H1 (cell line): ENCODE measurements around the gene AMN1. TPM values are rescaled to one million over a fixed set of nuclear protein-coding genes. Genes with fewer than 3 reads are reported as not detected.

ENCODE experiments used
- CTCF ChIA-PET: fragments of 300-600 bp; sonication (Branson Sonifier 250); formaldehyde crosslinking; loops from one replicate; lab custom pipeline; 2021; ENCODE audit not compliant: partially characterized antibody; lab: Charles Lee
- POLR2A ChIA-PET: fragments of 300-600 bp; sonication (Branson Sonifier 250); formaldehyde crosslinking; loops from one replicate; lab custom pipeline; 2021; ENCODE audit warnings: inconsistent platforms; ENCODE audit not compliant: partially characterized antibody; lab: Charles Lee
- DNase-seq, 2 experiments: peaks; one replicate each; pipeline versions ENCODE4 v3.0.0 to v3.0.0-alpha.2; 2010 to 2022; ENCODE audit warnings: low spot score in 2 of 2, low read depth in 1 of 2, mixed read lengths in 1 of 2
- FAIRE-seq: peaks from 2 replicates; lab custom pipeline; 2011; peaks lifted over from hg19 to GRCh38; lab: Jason Lieb, UNC
- H2AFZ ChIP-seq: 2 replicates; pipeline ENCODE4 v1.8.1; 2012; ENCODE audit warnings: low read length, inconsistent platforms
- H2AK5ac ChIP-seq: 2 replicates; pipeline ENCODE4 v1.6.1; 2013; ENCODE audit warnings: low read depth, low read length
- H2BK120ac ChIP-seq: replicated peaks from 2 replicates; pipeline ENCODE3; 2013; ENCODE audit warnings: low read depth, low read length, inconsistent platforms
- H2BK12ac ChIP-seq: 2 replicates; pipeline ENCODE4 v1.6.1; 2013; ENCODE audit warnings: low read depth, low read length
- H2BK15ac ChIP-seq: 2 replicates; pipeline ENCODE4 v1.6.1; 2013; ENCODE audit warnings: low read length
- H2BK20ac ChIP-seq: 2 replicates; pipeline ENCODE4 v1.6.1; 2013; ENCODE audit warnings: low read length
- H2BK5ac ChIP-seq: 2 replicates; pipeline ENCODE4 v1.6.1; 2013; ENCODE audit warnings: low read depth, low read length
- H3K14ac ChIP-seq: 2 replicates; pipeline ENCODE4 v1.6.1; 2013; ENCODE audit warnings: inconsistent platforms; ENCODE audit not compliant: insufficient read length
- H3K18ac ChIP-seq: 2 replicates; pipeline ENCODE4 v1.6.1; 2013; ENCODE audit warnings: low read length; ENCODE audit errors: extremely low read depth
- H3K23ac ChIP-seq: 2 replicates; pipeline ENCODE4 v1.6.1; 2013; ENCODE audit warnings: inconsistent platforms; ENCODE audit not compliant: insufficient read length
- H3K23me2 ChIP-seq: 2 replicates; pipeline ENCODE4 v1.6.1; 2013; ENCODE audit warnings: low read depth, low read length
- H3K27ac ChIP-seq: 2 replicates; pipeline ENCODE4 v1.6.1; 2011; ENCODE audit warnings: low read depth, low read length, inconsistent platforms
- H3K27me3 ChIP-seq, 4 experiments: replicated peaks in 1 of 4; 1 replicate in 1 of 4; 2 replicates in 3 of 4; pipeline versions ENCODE4 v1.6.1 to v1.8.1; 2011 to 2013; ENCODE audit warnings: low read length in 3 of 4, mild to moderate bottlenecking in 3 of 4, inconsistent platforms in 2 of 4, mixed read lengths in 2 of 4, moderate library complexity in 1 of 4; ENCODE audit not compliant: control insufficient read depth in 3 of 4, insufficient read depth in 3 of 4; ENCODE audit errors: extremely low read depth in 1 of 4
- H3K36me3 ChIP-seq, 4 experiments: 2 replicates each; pipeline versions ENCODE4 v1.6.1 to v1.8.1; 2011 to 2013; ENCODE audit warnings: mild to moderate bottlenecking in 4 of 4, low read length in 3 of 4, moderate library complexity in 2 of 4, control low read depth in 1 of 4, inconsistent platforms in 1 of 4; ENCODE audit not compliant: insufficient read depth in 4 of 4, control insufficient read depth in 2 of 4
- H3K4ac ChIP-seq: replicated peaks from 2 replicates; pipeline ENCODE3; 2013; ENCODE audit warnings: low read length, low read depth, mixed read lengths, inconsistent platforms; ENCODE audit not compliant: insufficient read length
- H3K4me1 ChIP-seq, 4 experiments: replicated peaks in 1 of 4; 1 replicate in 1 of 4; 2 replicates in 3 of 4; pipeline versions ENCODE4 v1.6.1 to v1.8.1; 2011 to 2013; ENCODE audit warnings: low read length in 3 of 4, inconsistent platforms in 2 of 4, mixed read lengths in 1 of 4; ENCODE audit not compliant: insufficient read depth in 4 of 4, control insufficient read depth in 3 of 4
- H3K4me2 ChIP-seq, 2 experiments: 2 replicates each; pipeline versions ENCODE4 v1.6.1 to v1.8.1; 2011 to 2013; ENCODE audit warnings: low read depth in 2 of 2, low read length in 2 of 2, control low read depth in 1 of 2, inconsistent platforms in 1 of 2, mild to moderate bottlenecking in 1 of 2; ENCODE audit not compliant: insufficient read depth in 1 of 2
- H3K4me3 ChIP-seq, 4 experiments: fragments of 200-600, 300-600 bp in 1 of 4; sonication (generic), shearing (Covaris generic), sonication (Bioruptor Twin) in 1 of 4; 2 replicates each; pipeline versions ENCODE4 v1.5.1 to v1.8.1; 2011 to 2016; ENCODE audit warnings: low read length in 4 of 4, low read depth in 3 of 4, control low read depth in 2 of 4, inconsistent platforms in 2 of 4, mild to moderate bottlenecking in 2 of 4, mixed read lengths in 1 of 4, moderate library complexity in 1 of 4; ENCODE audit not compliant: insufficient read depth in 2 of 4; ENCODE audit errors: extremely low read depth in 1 of 4
- H3K56ac ChIP-seq: replicated peaks from 2 replicates; pipeline ENCODE3; 2013; ENCODE audit warnings: low read depth, mild to moderate bottlenecking, mixed read lengths, low read length, inconsistent platforms; ENCODE audit not compliant: insufficient read length
- H3K79me1 ChIP-seq: 2 replicates; pipeline ENCODE4 v1.6.1; 2013; ENCODE audit warnings: low read depth, low read length, control low read depth
- H3K79me2 ChIP-seq, 2 experiments: 2 replicates each; pipeline versions ENCODE4 v1.6.1 to v1.8.1; 2012 to 2013; ENCODE audit warnings: low read length in 2 of 2, mild to moderate bottlenecking in 2 of 2, inconsistent platforms in 1 of 2; ENCODE audit not compliant: insufficient read depth in 2 of 2, control insufficient read depth in 1 of 2
- H3K9ac ChIP-seq, 4 experiments: replicated peaks in 1 of 4; 1 replicate in 1 of 4; 2 replicates in 3 of 4; pipeline versions ENCODE4 v1.6.1 to v1.8.1; 2011 to 2013; ENCODE audit warnings: low read depth in 3 of 4, low read length in 3 of 4, control low read depth in 2 of 4, mild to moderate bottlenecking in 2 of 4, moderate library complexity in 2 of 4, inconsistent platforms in 1 of 4; ENCODE audit errors: extremely low read depth in 1 of 4
- H3K9me3 ChIP-seq, 2 experiments: 2 replicates each; pipeline versions ENCODE4 v1.6.1 to v1.8.1; 2012 to 2013; ENCODE audit warnings: mild to moderate bottlenecking in 2 of 2, moderate library complexity in 2 of 2, control low read depth in 1 of 2, inconsistent platforms in 1 of 2, low read depth in 1 of 2, low read length in 1 of 2, mixed read lengths in 1 of 2; ENCODE audit not compliant: insufficient read depth in 2 of 2
- H4K20me1 ChIP-seq, 2 experiments: replicated peaks in 1 of 2; 2 replicates each; pipeline versions ENCODE3 to v1.8.1; 2011 to 2013; ENCODE audit warnings: inconsistent platforms in 2 of 2, low read length in 2 of 2, mild to moderate bottlenecking in 1 of 2; ENCODE audit not compliant: insufficient read depth in 2 of 2, control insufficient read depth in 1 of 2
- H4K5ac ChIP-seq: 2 replicates; pipeline ENCODE4 v1.6.1; 2013; ENCODE audit warnings: low read length, low read depth, mixed read lengths, inconsistent platforms; ENCODE audit not compliant: insufficient read length
- H4K8ac ChIP-seq: 2 replicates; pipeline ENCODE4 v1.8.0; 2013; ENCODE audit warnings: mild to moderate bottlenecking, moderate library complexity, low read length, inconsistent platforms; ENCODE audit not compliant: insufficient read depth; ENCODE audit errors: extremely low read depth
- H4K91ac ChIP-seq: replicated peaks from 2 replicates; pipeline ENCODE3; 2013; ENCODE audit warnings: low read length, mixed read lengths, inconsistent platforms; ENCODE audit not compliant: insufficient read length
- ASH2L ChIP-seq: fragments of 200-600, 300-600 bp; sonication (generic); IDR thresholded peaks from one replicate; pipeline ENCODE4 v1.7.1; 2017; ENCODE audit warnings: low read length
- CHD1 ChIP-seq: IDR thresholded peaks from 2 replicates; pipeline ENCODE4 v1.6.1; 2012; ENCODE audit warnings: low read depth, low read length, improper control_type of control experiment
- EZH2 ChIP-seq: fragments of 200-600 bp; sonication (generic); IDR thresholded peaks from 2 replicates; pipeline ENCODE4 v1.7.1; 2012; ENCODE audit warnings: low read depth, mild to moderate bottlenecking, moderate library complexity, low read length, inconsistent platforms; ENCODE audit not compliant: severe bottlenecking
- MAFK ChIP-seq: IDR thresholded peaks from 2 replicates; pipeline ENCODE4 v1.6.1; 2012; ENCODE audit warnings: low read depth, mild to moderate bottlenecking, improper control_type of control experiment, low read length
- PHF8 ChIP-seq: fragments of 200-600 bp; sonication (generic); conservative IDR thresholded peaks from 2 replicates; pipeline ENCODE4 v1.7.1; 2012; ENCODE audit warnings: low read depth, mild to moderate bottlenecking, inconsistent platforms, low read length, moderate library complexity
- RNF2 ChIP-seq: fragments of 200-900, 300-1000 bp; sonication (generic); IDR thresholded peaks from 2 replicates; pipeline ENCODE4 v1.7.1; 2016; ENCODE audit warnings: borderline replicate concordance, low read depth, mild to moderate bottlenecking, antibody characterized with exemption, low read length; ENCODE audit not compliant: poor library complexity, severe bottlenecking; ENCODE audit errors: missing control alignments
- SIN3A ChIP-seq, 2 experiments: IDR thresholded peaks in 1 of 2; conservative IDR thresholded peaks in 1 of 2; 2 replicates each; pipeline ENCODE4 v1.6.1; 2011 to 2012; ENCODE audit warnings: low read length in 2 of 2, improper control_type of control experiment in 1 of 2, low read depth in 1 of 2, mild to moderate bottlenecking in 1 of 2
- YY1 ChIP-seq: IDR thresholded peaks from 2 replicates; pipeline ENCODE4 v1.6.1; 2011; ENCODE audit warnings: low read depth, mild to moderate bottlenecking, low read length
- WGBS, 2 experiments: shearing (Covaris generic) in 1 of 2; methylation state at CpG; one replicate each; pipeline versions ENCODE4 v1.1.6 to v1.1.7; 2013 to 2015; ENCODE audit warnings: low lambda C conversion rate in 2 of 2, mixed read lengths in 2 of 2, inconsistent platforms in 1 of 2, low coverage in 1 of 2, missing lambda C conversion rate in 1 of 2; ENCODE audit not compliant: insufficient replicate concordance in 2 of 2, insufficient coverage in 1 of 2, insufficient read length in 1 of 2; ENCODE audit errors: extremely low coverage in 1 of 2, missing lambda C conversion rate in 1 of 2; 5-methylcytosine and 5-hydroxymethylcytosine counted together
- polyA plus RNA-seq, 7 experiments: library from polyadenylated mRNA; depleted of rRNA in 3 of 7; stranded (reverse) in 5 of 7; unstranded in 2 of 7; fragments of >200 nt in 5 of 7; fragments of 200-250 nt in 2 of 7; gene quantifications; 1 replicate in 5 of 7; 2 replicates in 1 of 7; 4 replicates in 1 of 7; pipeline versions ENCODE4 v1.2.1 to v1.2.3, GENCODE V29; 2011 to 2013; ENCODE audit warnings: missing spikeins in 2 of 7, mixed read lengths in 2 of 7
- total RNA-seq: library from RNA; stranded (reverse); fragmentation: NEBNext Ultra II Directional; extraction: Animal tissue kit (Norgen Biotek cat#: 25700); gene quantifications from 2 replicates; pipeline ENCODE4 v1.2.1, GENCODE V29; 2021
- TF ChIP-seq, protein P1 (sequence below): IDR thresholded peaks from 2 replicates; pipeline ENCODE4 v1.6.1; 2011; ENCODE audit warnings: low read length, improper control_type of control experiment
- TF ChIP-seq, protein P2 (sequence below): IDR thresholded peaks from 2 replicates; pipeline ENCODE4 v1.6.1; 2011; ENCODE audit warnings: low read depth, mild to moderate bottlenecking, low read length; ENCODE audit not compliant: insufficient read depth

The AMN1 gene
- total and polyA plus RNA-seq, 2 of the 8 experiments (the other 6 are each of a cell fraction or from before 2014, with no cell fraction given): 7.5 to 13.8 TPM

DNA sequence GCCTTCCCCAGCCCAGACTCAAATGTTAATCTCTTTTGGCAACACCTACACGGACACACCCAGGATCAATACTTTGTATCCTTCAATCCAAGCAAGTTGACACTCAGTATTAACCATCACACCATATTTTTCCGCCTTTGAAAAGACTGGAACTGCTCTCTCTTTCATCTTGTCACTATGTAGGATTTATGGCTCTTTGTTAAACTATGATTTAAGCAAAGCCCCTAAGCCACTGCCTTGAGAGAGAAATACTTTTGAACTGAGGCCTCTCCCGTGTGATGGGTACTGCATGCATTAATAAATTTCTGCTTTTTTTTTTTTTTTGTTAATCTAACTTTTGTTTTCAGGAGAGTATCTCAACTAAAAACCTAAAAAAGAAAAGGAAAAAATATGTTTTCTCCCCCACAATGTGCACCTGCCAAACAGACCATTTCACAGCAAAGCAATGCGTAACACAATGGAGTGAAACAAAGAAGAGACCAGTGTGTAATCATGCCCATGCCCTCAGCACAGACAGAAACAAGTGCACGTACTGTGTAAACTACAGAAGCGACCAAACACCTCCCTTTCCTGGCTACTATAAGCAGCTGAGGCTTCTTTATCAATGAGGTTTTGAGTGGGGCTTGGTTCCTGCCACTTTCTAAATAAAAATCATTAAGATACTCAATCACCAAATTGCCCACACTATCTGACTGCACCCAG is 97.6 kb downstream of the AMN1 start:
- H4K5ac ChIP-seq: no peak overlapping the region
- H2BK5ac ChIP-seq: no peak overlapping the region
- H2AFZ ChIP-seq: no peak overlapping the region
- no peak overlapping the region for H3K27ac ChIP-seq
- no peak overlapping the region for H3K56ac ChIP-seq
- H3K23me2 ChIP-seq: no peaks in the 10 kb centered on the region
- no peaks in the 10 kb centered on the region for H3K27me3 ChIP-seq
- no peaks in the 10 kb centered on the region for H3K4me1 ChIP-seq
- no peak overlapping the region for H4K91ac ChIP-seq
- no peak overlapping the region for H2BK15ac ChIP-seq
- 92% methylated on average over 6 of the region's 6 CpGs; no CpG with 5 or more reads in 1 of the 2 experiments for WGBS, 2 experiments
- H2BK120ac ChIP-seq: no peak overlapping the region
- H3K14ac ChIP-seq: no peak overlapping the region
- no peaks in the 10 kb centered on the region for H4K20me1 ChIP-seq
- no peak overlapping the region for H3K9ac ChIP-seq
- no peak overlapping the region for H3K4ac ChIP-seq
- ChIA-PET POLR2A (interaction anchor here (0.6 to 0.9 kb wide), 2 partner anchors 34 to 1157 kb away, joined by 3 read pairs; no protein-coding TSS in a partner anchor), CTCF (interaction anchor here (0.6 to 1.3 kb wide), 3 partner anchors 33 to 220 kb away, joined by 3 to 4 read pairs (median 3); no protein-coding TSS in a partner anchor)
- H3K18ac ChIP-seq: no peak overlapping the region
- no peak overlapping the region for H2AK5ac ChIP-seq
- no peaks in the 10 kb centered on the region for H3K36me3 ChIP-seq
- H3K4me3 ChIP-seq: no peak overlapping the region
- H3K23ac ChIP-seq: no peak overlapping the region
- no peak overlapping the region for H2BK20ac ChIP-seq
- DNase-seq (no peak), FAIRE-seq (no peak)
- no peaks in the 10 kb centered on the region for H3K79me1 ChIP-seq
- no peak overlapping the region for H4K8ac ChIP-seq
- no peak overlapping the region for H2BK12ac ChIP-seq
- no peaks in the 10 kb centered on the region for H3K9me3 ChIP-seq
- H3K4me2 ChIP-seq: no peak overlapping the region
- no peaks in the 10 kb centered on the region for H3K79me2 ChIP-seq
- TF ChIP-seq, protein P1, sequence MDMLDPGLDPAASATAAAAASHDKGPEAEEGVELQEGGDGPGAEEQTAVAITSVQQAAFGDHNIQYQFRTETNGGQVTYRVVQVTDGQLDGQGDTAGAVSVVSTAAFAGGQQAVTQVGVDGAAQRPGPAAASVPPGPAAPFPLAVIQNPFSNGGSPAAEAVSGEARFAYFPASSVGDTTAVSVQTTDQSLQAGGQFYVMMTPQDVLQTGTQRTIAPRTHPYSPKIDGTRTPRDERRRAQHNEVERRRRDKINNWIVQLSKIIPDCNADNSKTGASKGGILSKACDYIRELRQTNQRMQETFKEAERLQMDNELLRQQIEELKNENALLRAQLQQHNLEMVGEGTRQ: no peak
- no peak for TF ChIP-seq ASH2L
- TF ChIP-seq, protein P2, sequence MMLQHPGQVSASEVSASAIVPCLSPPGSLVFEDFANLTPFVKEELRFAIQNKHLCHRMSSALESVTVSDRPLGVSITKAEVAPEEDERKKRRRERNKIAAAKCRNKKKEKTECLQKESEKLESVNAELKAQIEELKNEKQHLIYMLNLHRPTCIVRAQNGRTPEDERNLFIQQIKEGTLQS: no peak
- no peak for TF ChIP-seq PHF8
- TF ChIP-seq YY1: no peak
- TF ChIP-seq MAFK: no peak
- no peak for TF ChIP-seq CHD1
- TF ChIP-seq RNF2: no peak
- no peak for TF ChIP-seq EZH2
- TF ChIP-seq SIN3A (conservative IDR thresholded peaks at IDR 0.05 in 1 of 2, IDR thresholded peaks at IDR 0.05 in 1 of 2; ENCODE audit: low read depth in 1 of 2, low read length in 2 of 2): no peak
